NCI-H2107 treated with DMSO at 0.1 percent for 48 hours (cell line): ENCODE measurements around the gene ZFP42.
"Not testable (repeated sequence)": the region's sequence is repeated elsewhere in the genome, so short reads cannot be mapped to it uniquely, and the experiment has no call there.

Source experiments
- DNase-seq: peaks from one replicate; lab custom pipeline; 2025; ENCODE audit not compliant: unreplicated experiment; lab: John Stamatoyannopoulos, UW

ZFP42 gene

DNA sequence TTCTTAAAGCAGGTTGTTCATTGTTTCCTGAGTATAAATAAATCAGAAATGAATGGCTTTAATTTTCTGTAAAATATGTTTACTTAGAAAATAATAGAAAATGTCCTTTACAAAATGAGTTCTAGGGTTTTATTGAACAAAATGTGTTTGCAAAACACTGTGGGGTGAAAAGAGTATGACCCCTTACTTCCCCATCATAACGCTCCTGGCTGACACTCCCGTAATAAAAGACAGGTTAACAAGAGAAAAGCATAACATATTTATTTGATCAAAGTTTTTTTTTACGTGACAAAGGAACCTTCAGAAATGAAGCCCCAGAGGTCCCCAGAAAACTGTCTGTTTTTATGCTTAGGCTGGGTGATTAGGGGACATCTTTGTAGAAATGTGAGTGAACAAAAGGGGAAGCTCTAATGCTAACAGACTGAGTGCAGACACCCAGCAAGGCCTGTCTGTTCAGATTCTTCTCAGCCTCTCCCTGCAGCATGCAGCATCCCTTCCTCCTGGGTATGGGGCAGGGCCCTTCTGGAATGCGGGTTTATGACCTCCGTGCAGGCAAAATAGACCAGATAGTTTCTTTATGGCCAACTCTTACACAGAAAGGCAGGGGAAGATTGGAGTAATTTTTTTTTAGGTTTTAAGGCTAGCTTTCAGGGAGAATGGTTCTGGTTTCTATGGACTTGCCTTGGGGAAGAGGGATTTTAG, 26.1 kb downstream of the ZFP42 start:
- no peak for DNase-seq

DNA sequence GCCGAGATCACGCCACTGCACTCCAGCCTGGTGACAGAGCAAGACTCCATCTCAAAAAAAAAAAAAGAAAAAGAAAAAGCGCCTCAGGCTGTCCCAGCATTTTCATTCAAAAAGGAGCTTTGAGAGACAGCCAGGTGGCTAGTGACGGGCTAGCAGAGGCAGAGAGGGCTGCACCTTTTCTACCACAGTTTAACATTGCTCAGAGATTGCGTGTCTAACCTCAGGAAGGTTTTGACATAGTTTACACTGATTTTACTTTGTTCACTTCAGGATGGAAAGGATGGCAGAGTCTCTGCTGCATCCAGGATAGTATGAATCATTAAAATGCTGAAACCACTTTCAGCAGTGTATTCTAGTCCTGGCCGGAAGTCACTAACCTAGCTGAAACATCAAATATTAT, 28.1 kb downstream of the ZFP42 start:
- DNase-seq: no peak

DNA sequence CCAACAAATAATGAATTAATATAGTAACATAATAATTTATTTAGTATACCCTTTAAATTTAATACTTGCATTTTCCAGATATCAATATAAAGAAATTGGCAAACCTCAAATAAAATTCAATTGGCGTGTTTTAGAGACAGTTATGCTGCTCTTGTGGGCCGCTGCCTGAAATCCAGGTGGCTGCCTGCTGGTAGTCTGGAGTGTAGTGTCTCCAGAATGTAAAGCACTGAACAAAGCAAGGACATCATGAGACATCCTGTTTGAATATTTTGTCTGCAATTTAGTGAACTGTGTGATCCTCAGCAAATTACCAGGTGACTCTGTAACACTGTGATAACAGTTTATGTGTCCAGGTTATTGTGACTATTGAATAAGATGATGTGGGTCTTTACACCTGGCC, 29.9 kb downstream of the ZFP42 start:
- DNase-seq: no peak

DNA sequence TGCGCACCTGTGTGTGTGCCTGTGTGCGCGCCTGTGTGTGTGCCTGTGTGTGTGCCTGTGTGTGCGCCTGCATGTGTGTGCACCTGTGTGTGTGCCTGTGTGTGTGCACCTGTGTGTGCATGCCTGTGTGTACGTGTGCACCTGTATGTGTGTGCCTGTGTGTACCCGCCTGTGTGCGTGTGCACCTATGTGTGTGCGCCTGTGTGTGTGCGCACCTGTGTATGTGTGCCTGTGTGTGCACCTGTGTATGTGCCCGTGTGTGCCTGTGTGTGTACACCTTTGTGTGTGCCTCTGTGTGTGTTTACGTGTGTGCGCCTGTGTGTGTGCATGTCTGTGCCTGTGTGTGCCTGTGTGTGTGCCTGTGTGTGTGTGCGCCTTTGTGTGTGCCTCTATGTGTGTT, 33.5 kb downstream of the ZFP42 start:
- no peak for DNase-seq

DNA sequence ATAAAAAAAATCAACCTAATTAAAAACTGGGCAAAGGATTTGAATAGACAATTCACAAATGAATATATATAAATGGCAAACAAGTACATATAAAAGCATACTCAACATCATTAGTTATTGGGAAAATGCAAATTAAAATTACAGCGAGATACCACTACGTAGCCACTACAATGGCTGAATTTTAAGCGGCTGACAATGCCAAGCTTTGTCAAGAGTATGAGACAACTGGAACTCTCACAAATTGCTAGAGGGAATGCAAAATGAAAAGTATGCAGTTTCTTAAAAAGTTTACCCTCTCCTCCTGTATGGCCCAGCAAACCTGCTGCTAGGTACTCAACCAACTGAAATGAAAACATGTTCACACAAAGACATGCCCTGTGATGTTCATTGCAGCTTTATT, 34.8 kb downstream of the ZFP42 start:
- DNase-seq: no peak

DNA sequence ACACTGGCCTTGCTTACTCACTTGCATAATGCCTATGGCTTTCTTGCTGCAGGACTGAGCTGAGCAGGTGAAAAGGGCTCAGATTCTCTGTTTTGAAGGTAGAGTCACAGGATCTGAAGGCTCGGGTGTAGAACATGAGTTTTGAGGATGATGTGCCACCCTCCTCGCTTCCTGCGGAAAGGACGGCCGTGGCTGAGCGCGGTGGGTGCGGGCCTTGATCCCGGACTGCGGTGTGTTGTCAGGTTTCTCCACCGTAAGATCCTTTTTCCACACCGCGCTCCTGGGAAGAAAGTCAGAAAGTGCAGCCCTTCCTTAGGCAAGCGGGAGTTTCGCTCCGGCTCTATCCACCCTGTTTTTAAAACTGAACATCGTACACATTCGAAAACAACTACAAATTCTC, 36.2 kb downstream of the ZFP42 start:
- no peak for DNase-seq

DNA sequence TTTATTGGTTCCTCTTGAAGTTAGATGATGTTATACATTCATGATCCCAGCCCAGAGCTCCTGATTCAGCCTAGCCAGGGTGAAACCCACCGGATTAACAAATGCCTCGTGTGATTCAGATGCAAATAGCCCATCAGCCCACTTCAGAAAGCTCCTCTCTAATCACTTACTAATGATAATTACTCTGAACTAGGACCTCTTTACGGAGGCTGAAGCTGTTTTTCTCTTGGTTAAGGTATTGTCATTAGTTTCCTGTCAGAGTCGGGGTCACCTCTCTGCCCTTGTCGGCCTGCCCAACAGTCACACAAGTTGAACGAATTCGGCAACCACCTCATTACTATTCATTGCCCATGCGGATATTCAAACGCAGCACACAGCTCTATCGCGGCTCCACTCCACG, 36.6 kb downstream of the ZFP42 start:
- DNase-seq: no peak

DNA sequence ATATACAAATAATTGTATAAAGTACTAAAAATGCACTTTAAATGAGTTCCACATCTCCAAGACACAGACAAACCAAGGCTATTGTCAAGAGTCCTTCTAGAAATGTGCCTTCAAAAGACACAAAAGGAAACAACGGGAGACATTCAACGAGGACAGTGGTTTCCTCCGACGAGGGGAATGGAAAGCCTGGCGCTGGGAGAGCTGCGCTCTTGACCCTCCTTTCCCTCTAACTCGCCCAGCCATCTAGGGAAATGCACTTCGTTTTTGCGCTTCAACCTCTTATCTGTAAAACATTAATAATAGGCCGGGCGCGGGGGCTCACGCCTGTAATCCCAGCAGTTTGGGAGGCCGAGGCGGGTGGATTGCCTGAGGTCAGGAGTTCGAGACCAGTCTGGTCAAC, 37.0 kb downstream of the ZFP42 start:
- no peak for DNase-seq

DNA sequence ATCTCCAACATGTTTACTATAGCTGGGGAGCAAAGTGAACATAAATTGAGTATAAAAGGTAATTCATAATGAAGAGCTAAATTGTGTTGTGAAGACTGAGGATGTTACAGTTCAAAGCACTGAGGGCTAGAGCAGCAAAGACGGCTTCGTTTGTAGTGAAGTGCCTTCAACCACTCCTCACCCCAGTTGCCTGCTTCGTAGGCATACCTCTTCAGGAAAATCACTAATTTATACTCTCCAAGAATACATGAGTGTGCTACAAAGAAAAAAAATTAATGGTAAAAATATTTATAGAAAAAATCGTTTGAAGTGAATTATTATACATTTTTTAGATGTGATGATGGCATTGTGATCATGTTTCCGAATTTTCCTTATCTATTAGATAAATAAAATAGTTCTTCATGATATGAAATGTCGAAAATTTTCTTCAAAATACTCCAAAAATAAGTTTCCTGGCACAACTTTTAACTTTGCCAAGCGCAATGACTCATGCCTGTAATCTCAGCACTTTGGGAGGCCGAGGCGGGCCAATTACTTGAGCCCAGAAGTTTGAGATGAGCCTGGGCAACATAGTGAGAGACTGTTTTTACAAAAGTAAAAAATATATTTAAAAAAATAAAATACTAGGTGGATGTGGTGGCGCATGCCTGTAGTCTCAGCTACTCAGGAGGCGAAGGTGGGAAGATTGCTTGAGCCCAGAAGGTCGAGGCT, 41.6 kb downstream of the ZFP42 start:
- no peak for DNase-seq

DNA sequence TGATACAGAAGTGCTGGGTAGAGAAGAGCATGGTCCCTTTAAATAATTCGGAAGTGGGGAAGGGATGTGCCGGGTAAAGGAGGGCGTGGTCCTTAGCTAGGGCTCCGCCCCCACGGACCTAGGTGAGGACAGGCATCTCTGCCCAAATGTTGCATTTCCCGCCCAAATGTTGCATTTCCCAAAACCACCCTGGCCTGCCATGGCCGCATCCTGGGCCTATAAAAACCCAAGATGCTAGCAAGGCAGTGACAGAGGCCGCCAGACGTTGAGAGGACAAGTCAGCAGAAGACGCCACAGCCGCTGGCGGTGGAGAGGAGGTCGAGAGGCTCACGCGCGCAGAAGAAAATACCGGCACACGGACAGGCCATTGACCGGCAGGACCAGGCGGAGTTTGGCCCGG, 46.1 kb downstream of the ZFP42 start:
- DNase-seq: no peak

DNA sequence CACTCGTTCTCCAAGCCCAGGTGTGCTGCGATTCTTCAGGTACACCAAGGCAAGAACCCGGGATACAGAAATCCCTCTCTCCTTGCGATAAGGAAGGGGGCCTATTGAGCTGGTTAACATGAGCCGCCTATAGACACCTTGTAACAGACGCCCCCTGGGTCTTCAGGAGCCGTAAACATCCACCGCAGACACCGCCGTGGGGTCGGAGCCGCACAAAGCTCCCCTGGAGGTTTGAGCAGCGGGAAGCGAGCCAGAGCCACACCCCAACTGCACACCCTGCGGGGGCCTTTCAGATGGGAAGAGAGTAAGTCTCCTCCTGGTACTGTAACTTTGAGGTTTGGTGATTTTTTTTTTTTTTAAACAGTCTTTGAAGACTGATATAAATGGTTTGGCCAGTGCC, 46.6 kb downstream of the ZFP42 start:
- no peak for DNase-seq

DNA sequence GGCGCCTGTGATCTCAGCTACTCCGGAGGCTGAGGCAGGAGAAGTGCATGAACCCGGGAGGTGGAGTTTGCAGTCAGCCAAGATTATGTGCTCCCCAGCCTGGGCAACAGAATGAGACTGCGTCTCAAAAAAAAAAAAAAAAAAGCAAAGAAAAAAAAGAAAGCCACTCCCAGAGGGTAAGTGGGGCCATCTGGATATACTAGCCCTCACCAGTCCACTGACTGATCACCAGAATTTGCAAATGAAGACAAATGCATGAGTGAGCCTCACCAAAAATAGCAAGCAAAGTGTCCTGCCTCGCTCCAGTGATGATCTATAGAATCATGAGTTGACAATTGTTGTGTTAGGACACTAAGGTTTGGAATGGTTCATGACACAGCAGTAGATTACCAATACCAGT, 47.6 kb downstream of the ZFP42 start:
- no peak for DNase-seq

DNA sequence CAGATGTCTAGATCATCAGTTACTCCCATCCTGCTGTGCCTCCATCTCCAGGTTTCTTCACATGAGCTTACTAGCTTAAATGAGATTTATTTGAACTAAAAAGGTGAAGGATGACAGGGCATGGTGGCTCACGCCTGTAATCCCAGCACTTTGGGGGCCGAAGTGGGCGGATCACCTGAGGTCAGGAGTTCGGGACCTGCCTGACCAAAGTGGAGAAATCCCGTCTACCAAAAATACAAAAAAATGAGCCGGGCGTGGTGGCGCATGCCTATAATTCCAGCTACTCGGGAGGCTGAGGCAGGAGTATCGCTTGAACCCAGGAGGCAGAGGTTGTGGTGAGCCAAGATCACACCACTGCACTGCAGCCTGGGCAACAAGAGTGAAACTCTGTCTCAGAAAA, 49.9 kb downstream of the ZFP42 start:
- DNase-seq: not testable (repeated sequence)

DNA sequence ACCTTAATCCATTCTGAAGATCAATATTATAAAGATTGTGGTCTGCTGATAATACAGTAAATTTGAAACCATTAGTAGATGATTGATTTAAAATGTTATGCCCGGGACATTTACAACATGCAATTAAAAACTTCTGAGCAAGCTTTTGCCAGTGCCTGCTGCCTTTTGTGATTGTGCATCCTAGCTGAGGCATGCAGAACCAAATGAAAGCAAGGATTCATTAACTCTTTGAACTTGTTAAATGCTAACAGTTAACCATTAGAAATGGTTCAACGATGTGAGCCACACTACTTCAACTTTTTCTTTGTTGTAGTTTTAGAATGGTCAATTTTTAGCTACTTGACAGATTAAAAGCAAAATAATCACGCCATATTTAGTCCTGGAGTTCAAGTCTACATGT, 51.1 kb downstream of the ZFP42 start:
- DNase-seq: no peak

DNA sequence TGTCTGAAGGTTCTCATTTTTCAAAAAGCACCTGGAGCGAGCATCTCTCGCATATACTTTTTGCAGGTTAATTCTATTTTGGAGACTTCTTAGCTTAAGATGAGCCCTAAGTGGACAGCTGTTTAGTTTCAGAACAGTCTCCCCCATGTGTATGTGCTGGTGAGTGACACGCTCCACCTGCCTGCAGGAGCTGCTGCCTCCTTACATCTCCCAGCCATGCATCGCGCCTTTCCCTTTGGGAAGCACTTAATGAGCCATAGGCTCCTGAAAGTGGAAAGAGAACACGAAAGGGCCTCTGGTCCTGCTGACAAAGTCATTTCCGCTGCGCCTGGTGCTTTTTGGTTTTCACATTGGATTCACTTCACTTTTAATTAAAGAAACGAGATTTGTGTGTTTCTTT, 57.7 kb downstream of the ZFP42 start:
- DNase-seq: no peak
